ENCODE results near the gene TTYH3.

Gene TTYH3

GRCh38 chr7:2645274-2645868 is 13.6 kb downstream of the TTYH3 start:
- no peak for DNase-seq

GRCh38 chr7:2646336-2646679 is 14.5 kb downstream of the TTYH3 start:
- no peak for DNase-seq

DNA sequence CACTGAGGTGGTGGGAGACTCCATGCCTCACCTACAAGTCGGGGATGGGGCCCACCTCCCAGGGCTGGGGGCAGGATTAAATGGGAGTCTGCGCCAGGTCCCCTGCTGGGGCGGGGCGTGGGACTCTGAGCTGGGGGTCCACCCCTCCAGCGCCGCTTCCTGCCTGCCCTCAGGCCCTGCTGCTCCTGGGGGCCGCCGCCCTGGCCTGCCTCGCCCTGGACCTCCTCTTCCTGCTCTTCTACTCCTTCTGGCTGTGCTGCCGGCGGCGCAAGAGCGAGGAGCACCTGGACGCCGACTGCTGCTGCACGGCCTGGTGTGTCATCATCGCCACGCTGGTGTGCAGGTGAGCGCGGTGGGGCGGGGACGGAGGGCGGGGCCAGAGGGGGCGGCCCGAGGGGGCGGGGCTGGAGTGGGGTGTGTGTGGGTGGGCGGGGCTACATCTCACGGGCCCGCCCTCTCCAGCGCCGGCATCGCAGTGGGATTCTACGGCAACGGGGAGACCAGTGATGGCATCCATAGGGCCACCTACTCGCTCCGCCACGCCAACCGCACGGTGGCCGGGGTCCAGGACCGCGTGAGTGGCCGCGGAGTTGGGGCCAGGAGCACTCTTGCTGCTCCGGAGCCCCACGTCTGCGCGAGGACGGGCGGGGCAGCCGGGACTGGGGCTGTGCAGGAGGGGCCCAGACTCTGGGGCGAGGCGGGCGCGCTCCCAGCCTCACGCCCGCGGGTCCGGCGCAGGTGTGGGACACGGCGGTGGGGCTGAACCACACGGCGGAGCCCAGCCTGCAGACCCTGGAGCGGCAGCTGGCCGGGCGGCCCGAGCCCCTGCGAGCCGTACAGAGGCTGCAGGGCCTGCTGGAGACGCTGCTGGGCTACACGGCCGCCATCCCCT is 15.1 kb downstream of the TTYH3 start:
- peak in 1 of 56 donors; percentile 18 for DNase-seq

DNA sequence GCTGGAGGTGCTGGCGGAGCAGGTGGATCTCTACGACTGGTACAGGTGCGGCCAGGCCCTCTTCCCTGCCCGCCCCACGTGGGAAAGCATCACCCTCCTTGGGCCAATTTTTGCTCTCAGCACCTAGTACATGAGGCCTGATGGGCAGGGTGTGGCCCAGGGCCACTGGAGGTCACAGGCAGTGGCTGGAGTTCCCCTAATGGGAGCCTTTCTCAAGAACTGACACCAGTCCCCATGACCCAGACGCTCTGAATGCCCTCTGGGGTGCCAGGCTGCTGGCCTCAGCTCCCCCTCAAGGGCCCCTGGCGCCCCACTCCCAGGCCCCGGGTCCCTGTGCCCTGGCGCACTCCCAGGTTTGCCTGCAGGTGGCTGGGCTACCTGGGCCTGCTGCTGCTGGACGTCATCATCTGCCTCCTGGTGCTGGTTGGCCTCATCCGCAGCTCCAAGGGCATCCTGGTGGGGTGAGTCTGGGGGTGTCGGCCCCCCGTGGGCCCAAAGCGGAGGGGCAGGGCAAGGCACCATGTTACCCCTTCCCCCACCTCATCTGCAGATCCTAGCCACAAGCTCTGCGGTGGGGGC is 15.9 kb downstream of the TTYH3 start:
- no peak for DNase-seq

- no peak for DNase-seq
Observed at GRCh38 chr7:2649139-2649838, 17.5 kb downstream of the TTYH3 start.

GRCh38 chr7:2649991-2650390 is 18.2 kb downstream of the TTYH3 start:
- DNase-seq: no peak

- no peak for DNase-seq
Observed at GRCh38 chr7:2650451-2650850, 18.7 kb downstream of the TTYH3 start.

- no peak for DNase-seq
Observed at GRCh38 chr7:2651336-2651735, 19.6 kb downstream of the TTYH3 start.

GRCh38 chr7:2651847-2652735 is 20.3 kb downstream of the TTYH3 start:
- DNase-seq: no peak

DNA sequence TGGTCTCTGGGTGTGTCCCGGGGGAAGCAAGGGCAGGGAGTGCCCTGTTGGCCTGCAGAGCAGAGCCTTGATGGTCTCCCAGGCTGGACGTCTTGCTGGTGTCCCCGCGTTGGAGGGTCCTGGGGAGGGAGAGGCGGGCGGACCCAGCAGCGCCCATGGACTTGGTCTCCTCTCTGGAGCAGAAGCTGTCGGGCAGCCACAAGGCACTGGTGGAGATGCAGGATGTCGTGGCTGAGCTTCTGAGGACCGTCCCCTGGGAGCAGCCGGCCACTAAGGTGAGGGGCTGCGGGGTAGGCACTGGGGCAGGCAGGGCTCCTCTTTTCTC is 20.9 kb downstream of the TTYH3 start:
- DNase-seq: no peak

GRCh38 chr7:2654059-2654458 is 22.3 kb downstream of the TTYH3 start:
- DNase-seq: no peak

DNA sequence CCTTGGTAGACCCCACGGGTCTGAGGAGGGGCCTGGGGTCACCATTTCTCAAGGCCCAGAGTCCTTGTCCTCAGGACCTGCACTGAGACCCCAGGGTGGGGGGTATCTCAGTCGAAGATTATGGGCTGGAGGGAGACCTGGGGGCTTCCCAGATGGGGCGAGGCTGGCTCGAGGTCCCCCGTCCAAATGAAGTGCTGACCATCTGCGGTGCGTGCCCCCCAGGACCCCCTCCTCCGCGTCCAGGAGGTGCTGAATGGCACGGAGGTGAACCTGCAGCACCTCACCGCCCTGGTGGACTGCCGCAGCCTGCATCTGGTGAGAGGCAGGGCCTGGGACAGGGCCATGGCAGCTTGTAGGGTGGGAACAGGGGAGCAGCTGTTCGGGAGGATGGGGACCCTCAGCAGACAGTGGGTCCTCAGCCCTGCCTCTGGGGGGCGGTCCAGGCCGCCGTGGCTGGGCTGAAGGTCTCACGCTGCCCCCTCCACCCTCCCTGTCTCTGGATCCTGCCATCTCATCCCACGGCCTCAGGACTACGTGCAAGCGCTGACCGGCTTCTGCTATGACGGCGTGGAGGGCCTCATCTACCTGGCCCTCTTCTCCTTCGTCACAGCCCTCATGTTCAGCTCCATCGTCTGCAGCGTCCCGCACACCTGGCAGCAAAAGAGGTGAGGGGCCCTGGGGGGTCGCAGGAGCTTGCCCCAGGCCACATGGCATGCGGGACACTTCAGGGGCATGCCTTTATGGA is 24.3 kb downstream of the TTYH3 start:
- DNase-seq: no peak

- DNase-seq: no peak
Observed at GRCh38 chr7:2657208-2657607, 25.4 kb downstream of the TTYH3 start.

- DNase-seq: no peak
Observed at GRCh38 chr7:2657920-2658671, 26.3 kb downstream of the TTYH3 start.

GRCh38 chr7:2658941-2659340 is 27.2 kb downstream of the TTYH3 start:
- DNase-seq: no peak

DNA sequence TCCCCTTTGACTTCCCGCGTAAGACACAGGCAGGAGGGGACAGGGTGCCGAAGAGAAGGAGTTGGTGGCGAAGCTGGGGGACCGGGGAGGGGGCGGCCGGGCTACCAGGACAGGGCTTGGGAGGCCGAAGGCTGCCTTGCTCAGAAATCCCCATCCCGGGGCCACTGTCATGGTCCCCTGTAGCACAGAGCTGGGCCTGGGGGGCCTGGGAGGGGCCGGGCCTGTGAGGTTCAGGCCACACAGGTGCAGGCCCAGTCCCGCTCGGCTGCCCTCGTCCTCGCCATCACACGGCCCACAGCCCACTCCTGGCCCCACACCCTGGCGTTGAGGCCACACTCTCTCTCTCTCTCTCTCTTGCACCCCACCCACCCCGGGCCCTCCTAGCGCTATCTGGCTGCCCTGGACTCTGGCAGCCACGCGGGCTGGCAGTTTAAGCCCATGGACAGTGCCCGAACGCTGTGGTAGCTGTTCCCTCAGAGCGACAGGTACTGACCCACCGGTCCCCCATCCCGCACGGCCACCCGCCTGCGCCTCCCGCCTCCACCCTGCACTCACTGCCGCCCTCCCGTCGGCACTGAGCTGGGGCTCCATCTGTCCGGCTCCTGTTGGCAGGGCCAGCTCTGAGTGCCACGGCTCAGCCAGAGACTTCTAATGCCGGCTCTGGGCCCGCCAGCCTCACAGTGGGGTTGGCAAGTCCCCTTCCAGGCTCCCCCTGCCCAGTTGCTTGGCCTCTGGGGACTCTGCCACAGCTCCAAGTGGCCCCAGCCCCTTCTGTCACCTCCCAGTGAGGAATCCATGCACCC is 28.0 kb downstream of the TTYH3 start:
- peak in 3 of 56 donors; percentile 35 to 53 (median 36) for DNase-seq

- no peak for DNase-seq
Observed at GRCh38 chr7:2660359-2661095, 28.7 kb downstream of the TTYH3 start.

DNA sequence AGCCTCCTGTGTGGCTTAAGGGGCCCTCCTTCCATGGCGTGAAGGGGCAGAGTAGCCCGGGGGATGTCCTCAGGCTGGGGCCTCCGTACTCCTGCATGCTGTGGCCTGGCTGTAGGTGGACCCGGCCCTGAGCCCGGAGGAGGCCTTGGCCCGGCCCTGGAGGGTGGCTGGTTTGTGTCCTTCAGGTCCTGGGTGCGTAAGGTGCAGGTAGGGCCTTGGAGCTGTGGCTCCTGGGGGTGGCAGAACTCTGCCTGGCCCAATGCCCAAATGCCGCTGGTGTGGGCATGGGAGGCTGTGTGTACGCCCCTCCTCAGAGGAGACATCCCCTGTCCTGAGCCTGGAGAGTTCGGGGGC is 29.3 kb downstream of the TTYH3 start:
- DNase-seq: no peak

Data from nucleus accumbens (tissue), 56 donors.